Neural progenitor cell (in vitro differentiated cells): ENCODE results near the gene ALMS1.

Experiments used
- EZH2 ChIP-seq: fragments of 200-600 bp; sonication (generic); IDR thresholded peaks from 2 replicates; pipeline ENCODE4 v1.6.1; 2017; ENCODE audit warnings: antibody characterized with exemption, mild to moderate bottlenecking, moderate library complexity
- EZH2phosphoT487 ChIP-seq: fragments of 200-600 bp; sonication (generic); IDR thresholded peaks from 2 replicates; pipeline ENCODE4 v1.6.1; 2017; ENCODE audit warnings: antibody characterized with exemption

- TF ChIP-seq EZH2phosphoT487, result no peak
- TF ChIP-seq EZH2, result no peak
These were observed 202.5 kb downstream of the ALMS1 start for GRCh38 chr2:73588177-73588576.
